HepG2 (cell line): ENCODE measurements around the gene ANKRD27. TPM values are rescaled to one million over a fixed set of nuclear protein-coding genes. Genes with fewer than 3 reads are reported as not detected.
A peak's percentile ranks its signal among the peaks of the same experiment; 100 is the strongest.

Experiments used
- ATF6 ChIP-seq: sonication (generic); formaldehyde crosslinking; conservative IDR thresholded peaks from 2 replicates; pipeline ENCODE4 v1.4.0; 2020; ENCODE audit warnings: missing genetic modification reagents
- BRD4 ChIP-seq: sonication (generic); formaldehyde crosslinking; IDR thresholded peaks from 2 replicates; pipeline ENCODE4 v1.4.0; 2020; ENCODE audit warnings: missing genetic modification reagents
- DRAP1 ChIP-seq: IDR thresholded peaks from 2 replicates; pipeline ENCODE4 v1.6.1; 2016; ENCODE audit warnings: missing genetic modification reagents, missing compliant biosample characterization
- HOXD1 ChIP-seq: sonication (generic); formaldehyde crosslinking; IDR thresholded peaks from 2 replicates; pipeline ENCODE4 v1.5.0; 2020; ENCODE audit warnings: missing genetic modification reagents
- KDM3A ChIP-seq: IDR thresholded peaks from 2 replicates; pipeline ENCODE4 v1.6.1; 2018; ENCODE audit warnings: low read depth, missing compliant biosample characterization
- KDM6A ChIP-seq: IDR thresholded peaks from 2 replicates; pipeline ENCODE4 v1.6.1; 2016; ENCODE audit warnings: low read depth
- KMT2B ChIP-seq: IDR thresholded peaks from 2 replicates; pipeline ENCODE4 v1.6.1; 2016; ENCODE audit warnings: missing genetic modification reagents, missing compliant biosample characterization
- MIXL1 ChIP-seq: IDR thresholded peaks from 2 replicates; pipeline ENCODE4 v1.6.1; 2016
- MXD4 ChIP-seq: IDR thresholded peaks from 2 replicates; pipeline ENCODE4 v1.6.1; 2016; ENCODE audit warnings: mild to moderate bottlenecking, missing biosample characterization, missing genetic modification reagents
- NR3C1 ChIP-seq: sonication (generic); formaldehyde crosslinking; IDR thresholded peaks from 2 replicates; pipeline ENCODE4 v1.4.0; 2020; ENCODE audit warnings: missing genetic modification reagents
- RFX3 ChIP-seq: IDR thresholded peaks from 2 replicates; pipeline ENCODE4 v1.6.1; 2016; ENCODE audit warnings: missing biosample characterization, missing genetic modification reagents
- STAG1 ChIP-seq: sonication (generic); formaldehyde crosslinking; IDR thresholded peaks from 2 replicates; pipeline ENCODE4 v1.4.0; 2020; ENCODE audit warnings: missing genetic modification reagents
- TEAD3 ChIP-seq: optimal IDR thresholded peaks from 2 replicates; pipeline ENCODE3; 2016; ENCODE audit warnings: borderline replicate concordance
- ZNF12 ChIP-seq: sonication (generic); formaldehyde crosslinking; IDR thresholded peaks from 2 replicates; pipeline ENCODE4 v1.5.0; 2020; ENCODE audit warnings: missing genetic modification reagents
- ZNF17 ChIP-seq: sonication (generic); formaldehyde crosslinking; IDR thresholded peaks from 2 replicates; pipeline ENCODE4 v1.5.0; 2020; ENCODE audit warnings: mild to moderate bottlenecking, missing genetic modification reagents
- ZNF451 ChIP-seq: sonication (generic); formaldehyde crosslinking; IDR thresholded peaks from 2 replicates; pipeline ENCODE4 v1.5.0; 2020; ENCODE audit warnings: mild to moderate bottlenecking, missing genetic modification reagents
- ZNF615 ChIP-seq: sonication (generic); formaldehyde crosslinking; IDR thresholded peaks from 2 replicates; pipeline ENCODE4 v1.5.0; 2020; ENCODE audit warnings: mild to moderate bottlenecking, missing genetic modification reagents, borderline replicate concordance
- ZNF619 ChIP-seq: sonication (generic); formaldehyde crosslinking; IDR thresholded peaks from 2 replicates; pipeline ENCODE4 v1.4.0; 2020; ENCODE audit warnings: mild to moderate bottlenecking, missing genetic modification reagents
- polyA plus RNA-seq, 8 experiments: library from polyadenylated mRNA; depleted of rRNA in 3 of 8; stranded (reverse) in 7 of 8; unstranded in 1 of 8; fragments of >200 nt; fragmentation: Illumina TruSeq in 4 of 8; extraction: Trizol in 4 of 8; gene quantifications; 2 replicates each; pipeline versions ENCODE4 v1.2.1 to v1.2.3, GENCODE V29; 2011 to 2016; ENCODE audit warnings: low read depth in 4 of 8, missing spikeins in 1 of 8, mixed read lengths in 1 of 8; ENCODE audit not compliant: insufficient read depth in 1 of 8
- total RNA-seq, 5 experiments: library from RNA; depleted of rRNA; stranded (reverse); fragments of >200 nt; fragmentation: Illumina TruSeq; extraction: Trizol; gene quantifications; 2 replicates each; pipeline ENCODE4 v1.2.3, GENCODE V29; 2016; ENCODE audit warnings: low read depth in 1 of 5
- TF ChIP-seq, protein P1 (sequence below): sonication (generic); formaldehyde crosslinking; IDR thresholded peaks from 2 replicates; pipeline ENCODE4 v1.5.1; 2020; ENCODE audit warnings: missing genetic modification reagents, mild to moderate bottlenecking, borderline replicate concordance
- TF ChIP-seq, protein P2 (sequence below): IDR thresholded peaks from 2 replicates; pipeline ENCODE4 v1.6.1; 2016; ENCODE audit warnings: low read depth
- TF ChIP-seq, protein P3 (sequence below): fragments of 450-650 bp; IDR thresholded peaks from 2 replicates; pipeline ENCODE4 v1.6.1; 2017
- TF ChIP-seq, protein P4 (sequence below): sonication (generic); formaldehyde crosslinking; IDR thresholded peaks from 2 replicates; pipeline ENCODE4 v1.4.0; 2020; ENCODE audit warnings: missing genetic modification reagents, mild to moderate bottlenecking, borderline replicate concordance

The ANKRD27 gene
- total and polyA plus RNA-seq, 2 of the 13 experiments (the other 11 are each of a cell fraction or from before 2014, with no cell fraction given): 22.2 to 23.7 TPM

GRCh38 chr19:32674931-32675719, at the start of gene ANKRD27 (continued):
- TF ChIP-seq, protein P1, sequence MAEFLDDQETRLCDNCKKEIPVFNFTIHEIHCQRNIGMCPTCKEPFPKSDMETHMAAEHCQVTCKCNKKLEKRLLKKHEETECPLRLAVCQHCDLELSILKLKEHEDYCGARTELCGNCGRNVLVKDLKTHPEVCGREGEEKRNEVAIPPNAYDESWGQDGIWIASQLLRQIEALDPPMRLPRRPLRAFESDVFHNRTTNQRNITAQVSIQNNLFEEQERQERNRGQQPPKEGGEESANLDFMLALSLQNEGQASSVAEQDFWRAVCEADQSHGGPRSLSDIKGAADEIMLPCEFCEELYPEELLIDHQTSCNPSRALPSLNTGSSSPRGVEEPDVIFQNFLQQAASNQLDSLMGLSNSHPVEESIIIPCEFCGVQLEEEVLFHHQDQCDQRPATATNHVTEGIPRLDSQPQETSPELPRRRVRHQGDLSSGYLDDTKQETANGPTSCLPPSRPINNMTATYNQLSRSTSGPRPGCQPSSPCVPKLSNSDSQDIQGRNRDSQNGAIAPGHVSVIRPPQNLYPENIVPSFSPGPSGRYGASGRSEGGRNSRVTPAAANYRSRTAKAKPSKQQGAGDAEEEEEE (CRISPR knock-in tag): no peak
- TF ChIP-seq ZNF12 (CRISPR knock-in tag) (no peak), STAG1 (CRISPR knock-in tag) (no peak), RFX3 (CRISPR knock-in tag) (no peak), MIXL1 (CRISPR knock-in tag) (no peak), NR3C1 (no peak), ZNF17 (CRISPR knock-in tag) (no peak), ZNF451 (peak; percentile 62; the same call in 1 of the 2 replicates), ZNF615 (no peak), TEAD3 (CRISPR knock-in tag) (no peak), BRD4 (no peak), MXD4 (CRISPR knock-in tag) (peak; percentile 24; the same call in 1 of the 2 replicates), ZNF619 (CRISPR knock-in tag) (no peak), KMT2B (0 out of 2 replicates have a peak, but pooled peaks have one; percentile 41), ATF6 (CRISPR knock-in tag) (no peak), KDM6A (CRISPR knock-in tag) (no peak), DRAP1 (CRISPR knock-in tag) (peak; percentile 88), KDM3A (no peak), HOXD1 (no peak; the same call in 1 of the 2 replicates)
- TF ChIP-seq, protein P2, sequence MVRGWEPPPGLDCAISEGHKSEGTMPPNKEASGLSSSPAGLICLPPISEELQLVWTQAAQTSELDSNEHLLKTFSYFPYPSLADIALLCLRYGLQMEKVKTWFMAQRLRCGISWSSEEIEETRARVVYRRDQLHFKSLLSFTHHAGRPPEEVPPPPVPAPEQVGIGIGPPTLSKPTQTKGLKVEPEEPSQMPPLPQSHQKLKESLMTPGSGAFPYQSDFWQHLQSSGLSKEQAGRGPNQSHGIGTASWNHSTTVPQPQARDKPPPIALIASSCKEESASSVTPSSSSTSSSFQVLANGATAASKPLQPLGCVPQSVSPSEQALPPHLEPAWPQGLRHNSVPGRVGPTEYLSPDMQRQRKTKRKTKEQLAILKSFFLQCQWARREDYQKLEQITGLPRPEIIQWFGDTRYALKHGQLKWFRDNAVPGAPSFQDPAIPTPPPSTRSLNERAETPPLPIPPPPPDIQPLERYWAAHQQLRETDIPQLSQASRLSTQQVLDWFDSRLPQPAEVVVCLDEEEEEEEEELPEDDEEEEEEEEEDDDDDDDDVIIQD (CRISPR knock-in tag): no peak
- TF ChIP-seq, protein P3, sequence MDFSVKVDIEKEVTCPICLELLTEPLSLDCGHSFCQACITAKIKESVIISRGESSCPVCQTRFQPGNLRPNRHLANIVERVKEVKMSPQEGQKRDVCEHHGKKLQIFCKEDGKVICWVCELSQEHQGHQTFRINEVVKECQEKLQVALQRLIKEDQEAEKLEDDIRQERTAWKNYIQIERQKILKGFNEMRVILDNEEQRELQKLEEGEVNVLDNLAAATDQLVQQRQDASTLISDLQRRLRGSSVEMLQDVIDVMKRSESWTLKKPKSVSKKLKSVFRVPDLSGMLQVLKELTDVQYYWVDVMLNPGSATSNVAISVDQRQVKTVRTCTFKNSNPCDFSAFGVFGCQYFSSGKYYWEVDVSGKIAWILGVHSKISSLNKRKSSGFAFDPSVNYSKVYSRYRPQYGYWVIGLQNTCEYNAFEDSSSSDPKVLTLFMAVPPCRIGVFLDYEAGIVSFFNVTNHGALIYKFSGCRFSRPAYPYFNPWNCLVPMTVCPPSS: no peak
- TF ChIP-seq, protein P4, sequence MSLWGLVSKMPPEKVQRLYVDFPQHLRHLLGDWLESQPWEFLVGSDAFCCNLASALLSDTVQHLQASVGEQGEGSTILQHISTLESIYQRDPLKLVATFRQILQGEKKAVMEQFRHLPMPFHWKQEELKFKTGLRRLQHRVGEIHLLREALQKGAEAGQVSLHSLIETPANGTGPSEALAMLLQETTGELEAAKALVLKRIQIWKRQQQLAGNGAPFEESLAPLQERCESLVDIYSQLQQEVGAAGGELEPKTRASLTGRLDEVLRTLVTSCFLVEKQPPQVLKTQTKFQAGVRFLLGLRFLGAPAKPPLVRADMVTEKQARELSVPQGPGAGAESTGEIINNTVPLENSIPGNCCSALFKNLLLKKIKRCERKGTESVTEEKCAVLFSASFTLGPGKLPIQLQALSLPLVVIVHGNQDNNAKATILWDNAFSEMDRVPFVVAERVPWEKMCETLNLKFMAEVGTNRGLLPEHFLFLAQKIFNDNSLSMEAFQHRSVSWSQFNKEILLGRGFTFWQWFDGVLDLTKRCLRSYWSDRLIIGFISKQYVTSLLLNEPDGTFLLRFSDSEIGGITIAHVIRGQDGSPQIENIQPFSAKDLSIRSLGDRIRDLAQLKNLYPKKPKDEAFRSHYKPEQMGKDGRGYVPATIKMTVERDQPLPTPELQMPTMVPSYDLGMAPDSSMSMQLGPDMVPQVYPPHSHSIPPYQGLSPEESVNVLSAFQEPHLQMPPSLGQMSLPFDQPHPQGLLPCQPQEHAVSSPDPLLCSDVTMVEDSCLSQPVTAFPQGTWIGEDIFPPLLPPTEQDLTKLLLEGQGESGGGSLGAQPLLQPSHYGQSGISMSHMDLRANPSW: no peak
